COLO668 (cell line): ENCODE measurements around the gene CCDC3.
"Not testable (repeated sequence)": the region's sequence is repeated elsewhere in the genome, so short reads cannot be mapped to it uniquely, and the experiment has no call there.

Experiments used
- DNase-seq: peaks from one replicate; lab custom pipeline; 2025; ENCODE audit not compliant: unreplicated experiment; lab: John Stamatoyannopoulos, UW

The CCDC3 gene

DNA sequence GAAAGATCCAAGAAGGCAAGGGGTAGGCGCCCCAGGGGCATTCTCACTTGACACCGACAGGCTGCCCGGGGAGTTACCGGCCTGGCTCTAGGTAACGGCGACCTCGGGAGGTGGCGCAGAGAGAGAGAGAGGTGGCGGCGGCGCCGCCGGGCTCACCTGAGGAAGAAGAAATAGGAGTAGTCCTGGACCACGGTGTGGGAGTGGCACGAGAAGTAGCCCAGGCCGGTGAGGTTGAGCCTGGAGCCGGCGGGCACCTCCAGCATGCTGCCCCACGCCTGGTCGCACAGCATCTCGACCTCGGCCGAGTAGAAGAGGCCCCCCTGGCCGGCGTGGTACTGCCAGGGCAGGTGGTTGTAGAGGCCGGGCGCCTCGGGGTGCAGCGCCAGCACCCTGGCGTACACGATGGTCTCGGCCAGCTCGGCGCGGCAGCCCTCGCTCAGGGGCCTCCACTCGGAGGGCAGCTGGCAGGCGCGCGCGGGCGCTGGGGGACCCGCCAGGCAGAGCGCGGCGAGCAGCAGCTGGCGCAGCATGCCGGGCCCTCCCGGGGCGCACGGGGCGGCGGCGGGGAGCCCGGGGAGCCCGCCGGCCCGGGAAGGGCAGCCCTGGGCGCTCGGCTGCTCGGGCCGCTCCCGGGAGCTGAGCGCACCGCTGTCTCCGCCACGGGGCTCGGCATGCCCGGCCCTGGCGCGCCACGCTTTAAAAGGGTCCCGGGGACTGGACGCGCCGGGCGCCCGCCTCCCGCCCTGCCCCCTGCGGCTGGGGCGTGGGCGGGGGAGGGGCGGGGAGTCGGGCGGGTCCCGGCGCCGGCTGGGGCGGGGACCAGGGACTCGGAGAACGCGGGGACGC lies at the start of gene CCDC3:
CCDC3 (minus strand) TSS at position 673 of the 846 bp plus-strand sequence; CDS start at position 530, 143 bp downstream.
- DNase-seq: peak; percentile 37

DNA sequence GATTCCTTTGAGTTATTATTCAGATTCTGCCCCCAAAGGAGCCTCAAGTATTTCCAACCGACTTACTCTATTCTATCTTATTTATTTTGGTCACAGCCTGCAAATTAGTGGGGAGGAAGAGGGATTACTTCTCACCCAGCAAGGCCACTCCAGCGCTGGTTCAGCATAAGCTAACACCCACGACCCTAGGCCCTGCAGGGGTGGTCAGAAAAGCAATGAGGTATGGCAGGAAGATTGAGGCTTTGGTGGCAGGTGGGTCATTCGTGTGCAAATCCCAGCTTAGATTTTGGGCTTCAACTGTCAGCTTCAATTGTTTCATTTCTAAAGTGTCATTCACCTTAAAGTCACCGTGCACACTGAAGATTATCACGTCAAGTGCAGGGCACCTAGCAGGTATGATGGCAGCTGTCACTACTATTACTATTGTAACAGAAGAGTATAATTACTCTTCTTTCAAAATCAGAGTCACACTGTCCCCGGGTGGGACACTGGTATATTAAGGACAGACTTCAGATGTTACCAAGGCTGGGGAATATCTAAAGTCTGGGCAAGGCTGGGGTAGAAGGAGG lies 49.7 kb upstream of the CCDC3 start:
- DNase-seq: no peak

DNA sequence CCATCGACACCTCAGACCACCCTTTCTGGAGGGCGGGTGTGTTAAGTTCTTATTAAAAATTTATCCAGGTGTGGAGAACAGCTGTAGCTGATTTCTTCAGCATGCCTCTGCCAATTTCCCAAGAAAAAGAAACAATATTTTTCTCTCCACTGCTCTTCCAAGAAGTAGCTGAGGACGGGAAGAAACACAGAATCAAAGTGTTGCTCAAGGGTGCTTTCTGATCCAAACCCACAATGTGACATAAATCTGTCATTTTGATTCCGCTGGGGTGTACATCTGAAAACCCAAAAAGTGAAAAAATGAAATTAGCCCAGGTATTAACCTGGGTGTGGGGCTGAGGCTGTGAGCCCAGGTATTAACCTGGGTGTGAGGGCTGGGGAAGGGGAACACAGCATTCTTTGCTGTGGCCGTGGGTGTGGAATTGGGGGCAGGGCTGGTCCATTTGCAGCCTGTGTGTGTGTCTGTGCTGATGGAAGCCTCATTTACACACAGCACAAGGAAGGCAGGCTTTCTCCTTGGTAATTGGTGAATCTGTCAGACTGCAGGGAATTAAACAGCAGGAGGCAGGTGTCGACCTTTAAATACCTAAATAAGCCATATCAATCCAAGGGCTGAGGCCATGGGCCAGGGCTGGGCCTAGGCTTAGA lies 48.4 kb upstream of the CCDC3 start:
- no peak for DNase-seq

- no peak for DNase-seq
Observed at GRCh38 chr10:13048762-13049161, 47.2 kb upstream of the CCDC3 start.

GRCh38 chr10:13047529-13048206 lies 46.2 kb upstream of the CCDC3 start:
- no peak for DNase-seq

DNA sequence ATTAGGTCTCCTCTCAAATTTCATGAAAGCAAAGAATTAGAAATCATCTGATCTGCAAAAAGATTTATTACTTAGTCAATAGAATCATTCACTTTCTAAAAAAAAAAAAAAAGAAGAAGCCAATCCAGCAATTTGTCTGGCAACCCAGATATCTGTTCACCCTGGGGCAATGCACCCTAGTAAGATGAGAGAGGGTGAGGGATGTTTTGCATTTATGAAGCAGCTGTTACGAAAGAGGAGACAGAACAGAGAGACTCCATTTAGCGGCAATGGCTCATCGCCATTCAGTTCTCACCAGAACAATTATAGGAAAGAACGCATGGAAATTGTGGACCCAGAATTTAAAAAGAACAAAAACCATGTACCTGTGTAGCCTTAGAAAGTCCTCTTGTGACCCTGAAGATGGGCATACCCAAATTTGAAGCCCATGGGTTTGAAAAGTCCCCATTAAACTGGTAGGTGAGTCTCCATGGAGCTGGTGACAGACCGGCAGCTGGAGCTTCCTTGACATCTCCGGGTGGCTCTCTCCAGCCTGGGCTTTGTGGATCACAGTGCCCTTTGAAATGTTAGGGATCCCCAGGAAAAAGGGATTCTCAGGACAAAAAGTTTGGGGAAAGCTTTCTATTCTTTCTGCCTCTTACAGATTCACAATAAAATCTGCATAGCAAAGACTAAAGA lies 45.5 kb upstream of the CCDC3 start:
- no peak for DNase-seq

GRCh38 chr10:13043520-13043919 lies 42.0 kb upstream of the CCDC3 start:
- no peak for DNase-seq

GRCh38 chr10:13039761-13040160 lies 38.2 kb upstream of the CCDC3 start:
- no peak for DNase-seq

DNA sequence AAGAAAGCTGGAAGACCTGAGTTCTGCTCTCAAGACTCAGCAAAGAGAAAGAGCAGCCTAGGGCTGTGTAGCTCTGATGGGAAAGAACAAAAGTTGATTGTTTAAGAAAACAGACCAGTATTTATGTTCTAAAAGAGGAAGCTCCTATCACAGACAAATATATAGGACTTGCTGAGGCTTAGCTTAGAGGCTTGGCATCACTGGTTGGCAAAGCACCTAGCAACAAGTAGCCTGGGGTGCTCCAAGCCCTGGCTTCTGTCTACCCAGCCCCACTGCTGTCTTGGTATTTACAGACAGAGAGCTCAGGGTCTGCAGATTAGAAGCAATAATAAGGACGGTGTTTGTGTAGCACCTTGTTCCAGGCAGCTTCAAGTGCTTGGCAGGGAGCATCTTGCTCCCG lies 36.9 kb upstream of the CCDC3 start:
- no peak for DNase-seq

DNA sequence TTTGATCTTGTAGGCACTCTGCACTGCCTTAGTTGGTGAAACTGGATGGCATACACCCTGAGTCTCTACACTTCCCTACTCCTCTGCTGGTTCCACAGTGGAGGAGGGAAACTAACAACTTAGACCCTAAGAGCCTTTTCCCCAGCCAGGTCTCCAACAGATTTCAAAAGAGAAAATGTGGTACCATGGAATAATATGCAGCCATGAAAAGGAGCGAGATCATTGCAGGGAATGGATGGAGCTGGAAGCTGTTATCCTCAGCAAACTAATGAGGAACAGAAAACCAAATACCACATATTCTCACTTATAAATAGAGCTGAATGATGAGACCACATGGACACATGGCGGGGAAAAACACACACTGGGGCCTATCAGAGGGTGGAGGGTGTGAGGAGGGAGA lies 36.3 kb upstream of the CCDC3 start:
- no peak for DNase-seq

DNA sequence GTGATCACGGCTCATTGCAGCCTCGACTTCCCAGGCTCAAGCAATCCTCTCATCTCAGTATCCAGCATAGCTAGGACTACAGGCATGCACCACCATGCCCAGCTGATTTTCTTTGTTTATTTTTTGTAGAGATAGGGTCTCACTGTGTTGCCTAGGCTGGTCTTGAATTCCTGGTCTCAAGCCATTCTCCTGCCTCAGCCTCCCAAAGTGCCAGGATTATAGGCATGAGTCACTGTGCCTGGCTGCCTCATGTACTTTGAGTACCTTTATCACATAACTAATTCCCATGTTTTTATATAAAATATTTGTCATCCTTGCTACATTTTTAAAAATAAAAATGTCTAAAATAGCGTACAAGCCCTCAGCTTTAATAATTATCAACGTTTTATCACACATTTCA lies 35.3 kb upstream of the CCDC3 start:
- no peak for DNase-seq

DNA sequence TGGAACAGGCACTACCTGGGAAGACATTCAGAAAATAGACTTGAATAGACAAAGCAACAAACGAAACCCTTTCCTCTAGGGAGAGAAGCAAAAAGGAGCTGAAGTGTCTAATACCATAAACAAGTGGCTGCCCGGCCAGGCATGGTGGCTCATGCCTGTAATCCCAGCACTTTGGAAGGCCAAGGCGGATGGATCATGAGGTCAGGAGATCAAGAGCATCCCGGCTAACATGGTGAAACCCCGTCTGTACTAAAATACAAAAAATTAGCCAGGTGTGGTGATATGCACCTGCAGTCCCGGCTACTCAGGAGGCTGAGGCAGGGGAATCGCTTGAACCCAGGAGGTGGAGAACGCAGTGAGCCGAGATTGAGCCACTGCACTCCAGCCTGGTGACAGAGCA lies 34.2 kb upstream of the CCDC3 start:
- DNase-seq: not testable (repeated sequence)

- no peak for DNase-seq
Observed at GRCh38 chr10:13026873-13027272, 25.4 kb upstream of the CCDC3 start.

GRCh38 chr10:13023754-13024153 lies 22.2 kb upstream of the CCDC3 start:
- DNase-seq: no peak

- DNase-seq: no peak
Observed at GRCh38 chr10:13019280-13019679, 17.8 kb upstream of the CCDC3 start.

DNA sequence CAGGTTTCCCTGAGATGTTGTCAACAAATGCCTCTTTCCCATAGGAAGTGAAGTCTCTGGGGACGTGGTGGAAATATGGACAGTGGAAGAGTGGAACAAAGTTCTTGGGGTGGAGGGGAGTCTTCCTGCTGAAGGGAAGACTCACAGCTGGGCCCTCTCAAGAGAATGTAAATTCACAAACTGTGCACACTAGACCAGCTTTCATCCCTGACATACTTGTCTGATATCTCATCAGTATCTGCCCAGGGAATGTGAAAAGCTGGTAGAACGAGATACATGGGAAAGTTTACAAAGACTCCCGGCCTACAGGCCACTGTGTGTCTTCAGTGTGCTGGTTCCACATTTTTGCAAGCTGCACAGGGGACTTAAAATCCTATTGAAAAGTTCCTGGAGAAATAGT lies 16.7 kb upstream of the CCDC3 start:
- DNase-seq: no peak

- DNase-seq: no peak
Observed at GRCh38 chr10:13016886-13017285, 15.4 kb upstream of the CCDC3 start.

DNA sequence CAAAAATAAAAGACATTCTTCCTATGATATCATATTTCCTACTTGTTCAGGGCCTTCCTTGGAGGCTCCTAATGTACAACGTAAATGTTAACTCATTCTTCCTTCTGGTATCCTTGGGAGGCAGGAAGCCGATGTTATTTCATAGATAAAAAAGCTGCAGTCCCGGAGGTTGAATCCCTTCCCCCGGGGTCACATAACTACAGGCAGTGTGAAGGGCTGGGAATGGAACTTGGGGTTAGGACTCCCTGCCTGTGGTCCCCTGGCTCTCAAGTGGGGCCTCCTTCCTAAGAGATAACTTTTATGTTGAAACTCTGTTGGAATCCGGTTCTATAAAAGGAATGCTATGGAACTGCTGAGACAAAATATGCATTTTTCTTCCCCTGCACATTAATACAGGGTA lies 14.9 kb upstream of the CCDC3 start:
- DNase-seq: no peak

GRCh38 chr10:13006037-13006436 lies 4.5 kb upstream of the CCDC3 start:
- no peak for DNase-seq

- no peak for DNase-seq
Observed at GRCh38 chr10:13003759-13004158, 2.2 kb upstream of the CCDC3 start.

GRCh38 chr10:13003004-13003403 lies 1.5 kb upstream of the CCDC3 start:
- DNase-seq: no peak
